ENCODE results near the gene RIOK2.
"Not testable (repeated sequence)": the region's sequence is repeated elsewhere in the genome, so short reads cannot be mapped to it uniquely, and the experiment has no call there.

Gene RIOK2

DNA sequence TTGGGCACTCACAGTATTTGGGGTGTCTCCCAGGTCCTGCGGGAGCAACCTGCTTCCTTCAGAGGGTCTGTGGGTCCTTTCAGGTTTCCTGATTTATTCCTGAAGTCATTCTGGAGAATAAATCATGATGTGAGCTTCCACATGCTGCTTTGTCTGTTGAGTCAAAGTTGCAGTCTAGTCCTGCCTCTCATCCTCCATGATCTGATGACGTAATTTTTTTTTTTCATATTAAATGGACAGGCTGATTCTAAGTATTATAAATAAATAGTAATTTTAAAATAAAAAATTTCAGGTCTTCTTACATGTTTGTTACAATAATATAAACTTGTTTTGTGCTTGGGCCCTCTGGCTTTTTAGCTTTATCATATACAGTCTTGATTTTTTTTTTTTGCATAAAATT is 26.3 kb upstream of the RIOK2 start:
- DNase-seq (ENCODE audit: low spot score), result no peak
- TF ChIP-seq, protein P1, sequence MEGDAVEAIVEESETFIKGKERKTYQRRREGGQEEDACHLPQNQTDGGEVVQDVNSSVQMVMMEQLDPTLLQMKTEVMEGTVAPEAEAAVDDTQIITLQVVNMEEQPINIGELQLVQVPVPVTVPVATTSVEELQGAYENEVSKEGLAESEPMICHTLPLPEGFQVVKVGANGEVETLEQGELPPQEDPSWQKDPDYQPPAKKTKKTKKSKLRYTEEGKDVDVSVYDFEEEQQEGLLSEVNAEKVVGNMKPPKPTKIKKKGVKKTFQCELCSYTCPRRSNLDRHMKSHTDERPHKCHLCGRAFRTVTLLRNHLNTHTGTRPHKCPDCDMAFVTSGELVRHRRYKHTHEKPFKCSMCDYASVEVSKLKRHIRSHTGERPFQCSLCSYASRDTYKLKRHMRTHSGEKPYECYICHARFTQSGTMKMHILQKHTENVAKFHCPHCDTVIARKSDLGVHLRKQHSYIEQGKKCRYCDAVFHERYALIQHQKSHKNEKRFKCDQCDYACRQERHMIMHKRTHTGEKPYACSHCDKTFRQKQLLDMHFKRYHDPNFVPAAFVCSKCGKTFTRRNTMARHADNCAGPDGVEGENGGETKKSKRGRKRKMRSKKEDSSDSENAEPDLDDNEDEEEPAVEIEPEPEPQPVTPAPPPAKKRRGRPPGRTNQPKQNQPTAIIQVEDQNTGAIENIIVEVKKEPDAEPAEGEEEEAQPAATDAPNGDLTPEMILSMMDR (IDR thresholded peaks at IDR 0.05; ENCODE audit: extremely low read depth, missing control alignments), result no peak

DNA sequence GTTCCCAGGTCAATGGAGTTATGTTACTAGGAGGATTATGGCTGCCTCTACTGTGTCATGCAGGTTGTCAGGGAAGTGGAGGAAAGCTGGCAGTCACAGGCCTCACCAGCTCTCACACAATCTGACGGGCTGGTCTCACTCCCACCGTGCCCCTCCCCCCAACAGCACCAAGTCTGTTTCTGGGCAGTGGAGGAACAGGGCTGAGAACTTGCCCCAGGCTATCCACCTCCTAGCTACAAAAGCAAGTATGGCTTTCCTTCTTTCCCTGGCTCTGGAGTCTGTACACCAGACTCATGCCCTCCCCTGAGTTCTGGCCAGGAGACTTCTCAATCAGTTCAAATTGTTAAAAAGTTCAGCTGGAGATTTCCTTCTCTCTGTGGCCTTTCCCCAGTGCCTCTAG is 25.7 kb upstream of the RIOK2 start:
- TF ChIP-seq, protein P1 (IDR thresholded peaks at IDR 0.05; ENCODE audit: extremely low read depth, missing control alignments), result no peak
- no peak for DNase-seq (ENCODE audit: low spot score)

DNA sequence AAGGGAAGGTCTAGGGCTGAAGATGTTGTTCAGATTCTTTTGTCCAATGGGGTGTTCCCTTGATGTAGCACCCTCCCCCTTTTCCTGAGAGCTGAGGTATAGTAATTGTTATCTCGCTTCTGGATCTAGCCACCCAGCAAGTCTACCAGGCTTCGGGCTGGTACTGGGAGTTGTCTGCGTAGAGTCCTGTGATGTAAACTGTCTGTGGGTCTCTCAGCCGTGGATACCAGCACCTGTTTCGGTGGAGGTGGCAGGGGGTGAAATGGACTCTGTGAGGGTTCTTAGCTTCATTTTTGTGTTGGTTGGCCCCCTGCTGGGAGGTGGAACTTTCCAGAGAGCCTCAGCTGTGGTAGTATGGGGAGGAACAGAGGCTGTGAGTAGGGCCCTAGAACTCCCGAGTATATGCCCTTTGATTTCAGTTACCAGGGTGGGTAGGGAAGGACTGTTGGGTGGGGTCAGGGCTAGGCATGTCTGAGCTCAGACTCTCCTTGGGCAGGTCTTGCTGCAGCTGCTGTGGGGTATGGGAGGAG is 25.2 kb upstream of the RIOK2 start:
- no peak for DNase-seq (ENCODE audit: low spot score)
- TF ChIP-seq, protein P1 (IDR thresholded peaks at IDR 0.05; ENCODE audit: extremely low read depth, missing control alignments), result no peak

DNA sequence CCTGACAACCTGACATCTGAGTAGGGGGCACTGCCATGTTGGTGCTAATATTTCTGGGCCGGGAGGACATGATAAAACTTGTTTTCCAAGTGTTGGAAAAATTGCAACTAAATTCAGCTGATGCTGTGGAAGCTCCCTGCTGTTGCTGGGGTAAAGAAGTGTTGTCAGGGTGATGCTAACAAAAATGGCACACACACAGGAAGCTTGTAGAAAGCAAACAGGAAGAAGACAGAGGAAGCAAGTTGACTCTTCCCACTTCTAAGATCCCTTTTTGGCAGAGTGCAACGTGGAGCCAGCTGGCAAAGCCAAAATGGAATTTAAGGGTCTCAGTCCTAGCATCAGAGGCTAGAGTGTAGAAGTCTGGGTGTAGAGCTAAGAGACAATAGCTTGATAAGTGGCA is 11.3 kb upstream of the RIOK2 start:
- TF ChIP-seq, protein P1 (IDR thresholded peaks at IDR 0.05; ENCODE audit: extremely low read depth, missing control alignments), result no peak
- no peak for DNase-seq (ENCODE audit: low spot score)

DNA sequence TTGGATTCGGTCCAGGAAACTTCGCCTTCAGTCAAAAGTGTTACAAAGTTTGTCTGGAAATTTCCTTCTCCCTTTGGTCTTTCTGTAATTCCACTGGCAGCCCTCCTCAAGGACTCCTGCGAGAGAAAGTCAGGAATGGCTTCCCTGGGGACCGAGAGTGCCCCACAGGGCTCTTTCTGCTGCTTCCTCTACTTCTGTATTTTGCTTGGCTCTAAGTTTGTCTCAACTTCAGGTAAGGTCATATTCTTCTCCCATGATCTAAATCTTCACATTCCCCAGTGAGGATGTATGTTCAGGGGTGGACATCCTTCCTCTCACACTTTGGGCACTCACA is 10.3 kb upstream of the RIOK2 start:
- TF ChIP-seq, protein P1 (IDR thresholded peaks at IDR 0.05; ENCODE audit: extremely low read depth, missing control alignments), result no peak
- DNase-seq (ENCODE audit: low spot score), result no peak

DNA sequence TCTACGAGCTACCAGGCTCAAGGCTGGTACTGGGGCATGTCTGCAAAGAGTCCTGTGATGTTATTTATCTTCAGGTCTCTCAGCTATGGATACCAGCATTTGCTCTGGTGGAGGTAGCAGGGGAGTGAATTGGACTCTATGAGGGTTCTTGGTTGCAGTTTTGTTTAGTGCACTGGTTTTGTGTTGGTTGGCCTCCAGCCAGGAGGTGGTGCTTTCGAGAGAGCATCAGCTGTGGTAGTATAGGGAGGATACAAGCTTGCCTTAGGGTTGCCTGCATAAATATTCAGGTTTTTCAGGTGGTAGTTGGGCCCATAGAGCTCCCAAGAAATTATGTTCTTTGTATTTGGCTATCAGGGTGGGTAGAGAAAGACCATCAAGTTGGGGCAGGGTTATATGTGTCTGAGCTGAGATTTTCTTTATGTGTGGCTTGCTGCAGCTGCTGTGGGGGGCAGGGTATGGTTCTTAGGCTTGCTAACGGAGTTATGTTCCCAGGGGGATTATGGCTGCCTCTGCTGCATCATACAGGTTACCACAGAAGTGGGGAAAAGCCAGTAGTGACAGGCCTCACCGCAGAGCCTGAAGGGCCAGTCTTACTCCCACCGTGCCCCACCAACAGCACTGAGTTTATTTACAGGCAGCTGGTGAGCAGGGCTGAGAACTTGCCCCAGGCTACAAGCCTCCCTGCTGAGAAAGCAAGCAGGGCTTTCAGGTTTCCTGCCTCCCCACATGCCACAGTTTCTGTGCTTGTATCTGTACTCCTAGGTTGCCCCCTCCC is 9.7 kb upstream of the RIOK2 start:
- TF ChIP-seq, protein P1 (IDR thresholded peaks at IDR 0.05; ENCODE audit: extremely low read depth, missing control alignments), result no peak
- DNase-seq (ENCODE audit: low spot score), result no peak

DNA sequence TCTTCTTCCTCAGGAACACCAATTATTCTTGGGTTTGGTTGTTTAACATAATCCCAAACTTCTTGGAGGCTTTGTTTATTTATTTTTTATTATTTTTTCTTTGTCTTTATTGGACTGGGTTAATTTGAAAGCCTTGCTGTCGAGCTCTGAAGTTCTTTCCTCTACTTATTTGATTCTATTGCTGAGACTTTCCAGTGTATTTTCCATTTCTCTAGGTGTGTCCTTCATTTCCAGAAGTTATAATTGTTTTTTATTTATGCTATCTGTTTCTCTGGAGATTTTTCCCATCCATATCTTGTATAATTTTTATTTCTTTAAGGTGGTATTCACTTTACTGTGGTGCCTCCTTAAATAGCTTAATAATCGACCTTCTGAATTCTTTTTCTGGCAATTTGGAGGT is 8.8 kb upstream of the RIOK2 start:
- no peak for DNase-seq (ENCODE audit: low spot score)
- TF ChIP-seq, protein P1 (IDR thresholded peaks at IDR 0.05; ENCODE audit: extremely low read depth, missing control alignments), result no peak

DNA sequence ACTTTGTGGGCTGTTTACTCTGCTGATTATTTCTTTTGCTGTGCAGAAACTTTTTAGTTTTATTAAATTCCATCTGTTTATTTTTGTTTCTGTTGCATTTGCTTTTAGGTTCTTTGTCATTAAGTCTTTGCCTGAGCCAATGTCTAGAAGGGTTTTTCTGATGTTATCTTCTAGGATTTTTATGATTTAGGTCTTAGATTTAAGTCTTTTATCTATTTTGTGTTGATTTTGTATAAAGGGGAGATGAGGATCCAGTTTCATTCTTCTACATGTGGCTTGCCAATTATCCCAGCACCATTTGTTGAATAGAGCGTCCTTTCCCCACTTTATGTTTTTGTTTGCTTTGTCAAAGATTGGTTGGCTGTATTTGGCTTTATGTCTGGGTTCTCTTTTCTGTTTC is 6.5 kb upstream of the RIOK2 start:
- DNase-seq (ENCODE audit: low spot score), result not testable (repeated sequence)
